ENCODE data around the gene TM7SF2.

- TF ChIP-seq CTCF (IDR thresholded peaks at IDR 0.05; ENCODE audit: low read length) (no peak), EZH2 (IDR thresholded peaks at IDR 0.05; ENCODE audit: borderline replicate concordance, low read length) (no peak)
Observed at GRCh38 chr11:65066805-65067291, 44.8 kb upstream of the TM7SF2 start.

Measured in OCI-LY1 (cell line).